HG03442 (cell line): ENCODE measurements around the gene OARD1.
A peak's percentile ranks its signal among the peaks of the same experiment; 100 is the strongest.
"Not testable (repeated sequence)": the region's sequence is repeated elsewhere in the genome, so short reads cannot be mapped to it uniquely, and the experiment has no call there.

Experiments used
- ATAC-seq: cut with Tn5 transposase; IDR thresholded peaks from one replicate; pipeline ENCODE4 v1.9.1; 2021; ENCODE audit warnings: mild to moderate bottlenecking, moderate library complexity; ENCODE audit not compliant: unreplicated experiment

OARD1 gene

DNA sequence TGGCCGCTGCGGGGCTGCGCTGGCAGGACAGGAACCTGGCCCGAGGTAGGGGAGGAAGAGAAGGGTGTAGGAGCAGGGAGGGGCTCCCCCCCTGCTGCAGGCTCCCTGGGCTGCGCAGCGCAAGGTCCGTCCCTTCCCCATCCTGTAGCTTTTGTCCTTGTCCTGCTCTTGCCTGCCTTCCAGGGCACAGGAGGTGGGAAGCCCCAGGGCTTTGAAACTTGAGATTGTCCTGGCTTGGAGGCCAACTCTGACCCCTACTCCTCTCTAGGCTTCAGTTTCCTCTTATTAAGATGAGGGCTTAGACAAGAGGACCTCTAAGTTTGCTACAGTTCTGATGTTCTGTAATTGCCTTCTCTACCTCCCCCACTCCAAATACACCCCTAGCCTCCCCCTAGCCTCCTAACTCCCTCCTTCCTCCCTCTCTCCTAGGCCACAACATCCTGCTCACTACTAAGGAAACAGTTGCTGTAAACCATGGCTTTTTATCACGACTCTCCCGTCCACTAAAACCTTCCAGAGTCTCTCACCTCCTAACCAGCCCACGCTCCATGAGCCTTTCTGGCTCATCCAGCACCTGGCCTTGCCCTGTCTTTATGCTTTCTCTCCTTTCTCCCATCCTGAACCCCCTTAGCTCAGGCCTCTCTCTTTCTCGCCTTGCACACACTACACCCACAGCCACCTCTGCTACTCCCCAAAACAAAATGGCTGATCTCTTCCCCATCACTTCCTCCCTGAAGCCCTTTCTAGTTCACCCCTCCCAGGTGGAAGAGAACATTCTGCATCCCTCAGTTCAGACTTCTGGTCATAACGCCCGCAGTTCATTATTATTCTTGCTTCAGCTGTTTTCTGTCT is 43.4 kb downstream of the OARD1 start:
- ATAC-seq: peak; percentile 15

DNA sequence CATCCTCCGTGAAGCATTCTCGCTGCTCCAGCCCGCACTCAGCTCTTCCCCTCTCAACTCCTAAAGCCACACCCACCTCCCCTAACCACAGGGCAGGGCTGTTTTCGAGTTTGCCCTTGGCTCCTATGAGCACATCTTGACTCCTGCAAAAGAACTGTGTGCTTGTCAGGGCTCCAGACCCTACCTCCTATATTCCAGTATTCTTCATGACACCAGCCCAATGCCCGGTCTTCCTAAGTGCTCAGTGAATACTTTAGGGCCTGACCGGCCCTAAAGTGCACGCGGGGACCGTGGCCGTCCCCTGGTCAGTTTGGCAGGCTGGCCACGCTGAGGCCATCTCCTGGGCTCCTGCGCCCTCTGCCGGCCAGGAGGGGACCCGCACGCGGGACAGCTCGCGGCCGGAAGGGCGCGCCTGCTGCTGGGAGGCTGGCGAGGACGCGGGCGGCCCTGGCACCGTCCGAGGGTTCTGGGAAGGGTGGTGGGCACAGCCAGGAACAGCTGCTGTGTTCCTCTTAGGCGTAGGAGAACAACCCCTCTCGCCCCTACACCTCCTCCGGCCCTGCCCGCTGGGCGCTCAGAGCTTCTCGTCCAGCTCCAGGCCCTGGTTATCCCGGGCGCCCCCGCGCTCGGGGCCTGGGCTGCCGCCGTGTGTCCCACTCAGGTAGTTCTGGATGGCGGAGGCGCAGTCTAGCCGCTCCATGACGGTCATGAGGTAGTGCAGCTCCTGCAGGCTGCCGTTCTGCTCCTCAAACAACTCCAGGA is 44.2 kb downstream of the OARD1 start:
- peak; percentile 81 for ATAC-seq

DNA sequence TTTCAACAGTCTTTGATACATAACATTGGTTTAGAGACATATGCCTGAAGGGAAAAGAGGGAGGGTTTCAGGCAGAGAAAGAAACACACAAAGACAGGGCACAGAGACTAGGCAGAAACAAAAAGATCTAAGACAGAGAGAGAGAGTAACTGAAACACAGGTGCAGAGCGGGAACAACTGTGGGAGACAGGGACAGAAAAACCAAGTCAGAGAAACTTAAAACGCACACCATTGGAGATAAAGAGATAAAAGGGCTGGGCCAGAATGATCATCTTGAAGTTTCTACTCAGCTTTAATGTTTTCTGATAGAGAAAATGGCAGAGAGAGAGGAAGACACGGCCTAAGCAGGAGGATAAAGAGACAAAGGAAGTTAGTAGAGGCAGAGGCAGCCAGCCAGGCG is 44.9 kb downstream of the OARD1 start:
- no peak for ATAC-seq

DNA sequence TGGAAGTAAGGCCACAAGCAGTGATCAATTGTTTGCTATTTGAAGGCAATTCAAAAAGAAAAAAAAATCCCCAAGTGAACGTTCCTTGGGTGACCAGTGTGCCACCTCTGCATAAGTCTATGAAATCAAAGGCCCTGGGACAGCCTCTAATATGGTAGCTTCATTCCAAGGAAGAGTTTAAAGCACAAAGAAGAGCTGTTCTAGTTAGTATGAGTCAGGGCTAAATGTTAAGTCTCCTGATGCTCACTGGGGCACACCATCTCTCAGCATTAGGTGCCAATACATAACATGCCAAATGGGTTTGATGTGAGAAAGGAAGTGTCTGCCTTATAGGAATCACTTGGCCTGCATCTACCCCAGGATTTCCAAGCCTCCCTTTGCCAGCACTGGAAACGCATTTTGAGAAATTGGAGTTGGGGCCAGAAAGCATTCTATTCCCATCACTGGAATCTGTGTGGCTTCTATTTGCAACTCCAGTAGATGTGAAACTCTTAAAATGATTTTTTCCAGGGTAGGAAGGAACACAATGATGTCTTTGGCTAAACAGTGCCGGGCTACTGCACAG is 46.1 kb downstream of the OARD1 start:
- no peak for ATAC-seq

DNA sequence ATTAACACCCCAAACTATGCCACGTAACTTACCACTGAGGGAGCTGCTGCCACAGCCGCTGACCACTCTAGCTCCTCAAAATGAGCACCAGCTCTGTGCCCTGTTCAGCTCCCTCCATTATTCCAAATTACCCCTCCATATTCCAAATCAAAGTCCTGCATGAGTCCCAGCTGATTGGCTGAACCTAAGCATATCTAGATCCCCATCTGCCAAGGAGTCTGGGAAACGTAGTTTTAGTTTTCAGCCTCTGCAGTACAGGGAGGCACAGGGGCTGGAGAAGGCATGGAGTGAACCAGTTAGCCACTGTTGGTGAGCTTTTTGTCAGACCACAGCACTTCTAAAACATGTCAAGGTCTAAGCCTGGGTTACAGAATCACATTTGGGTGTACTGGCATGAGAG is 49.0 kb downstream of the OARD1 start:
- no peak for ATAC-seq

DNA sequence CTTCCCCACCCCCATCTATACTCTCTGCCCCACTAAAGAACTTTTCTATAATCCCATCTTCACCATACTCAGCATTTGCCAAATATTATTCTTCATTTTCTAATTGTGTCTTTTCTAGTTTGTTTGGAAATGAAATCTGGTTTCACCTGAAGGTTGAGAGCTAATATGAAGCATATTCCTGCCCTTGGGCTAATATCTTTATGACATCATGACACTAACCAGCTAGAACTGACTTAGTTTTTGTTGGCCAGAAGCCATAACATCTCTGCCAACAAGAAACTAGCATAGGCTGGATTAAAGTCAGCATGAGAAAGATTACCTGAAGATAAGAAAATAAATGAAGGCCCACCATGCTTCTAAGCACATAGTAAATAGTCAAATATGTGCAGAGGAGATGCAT is 49.9 kb downstream of the OARD1 start:
- ATAC-seq: no peak

DNA sequence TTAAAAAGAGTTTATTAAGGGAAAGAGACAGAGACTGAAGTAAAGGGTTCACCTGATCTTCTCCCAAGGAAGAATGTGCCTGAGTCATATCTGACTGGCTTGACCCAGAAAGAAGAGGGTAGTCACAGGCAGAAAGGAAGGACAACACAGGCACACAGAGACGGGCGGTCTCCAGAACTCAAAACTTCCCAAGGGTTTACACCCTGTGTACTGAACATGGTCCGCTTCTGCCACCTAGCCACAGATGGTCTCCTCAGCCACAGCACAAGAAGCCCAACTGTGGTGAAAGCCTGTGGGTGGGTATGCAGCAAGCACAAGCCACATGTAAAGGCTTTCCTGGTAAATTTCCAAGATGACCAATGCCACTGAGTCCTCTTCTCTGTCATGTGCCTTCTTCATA is 50.3 kb downstream of the OARD1 start:
- no peak for ATAC-seq

DNA sequence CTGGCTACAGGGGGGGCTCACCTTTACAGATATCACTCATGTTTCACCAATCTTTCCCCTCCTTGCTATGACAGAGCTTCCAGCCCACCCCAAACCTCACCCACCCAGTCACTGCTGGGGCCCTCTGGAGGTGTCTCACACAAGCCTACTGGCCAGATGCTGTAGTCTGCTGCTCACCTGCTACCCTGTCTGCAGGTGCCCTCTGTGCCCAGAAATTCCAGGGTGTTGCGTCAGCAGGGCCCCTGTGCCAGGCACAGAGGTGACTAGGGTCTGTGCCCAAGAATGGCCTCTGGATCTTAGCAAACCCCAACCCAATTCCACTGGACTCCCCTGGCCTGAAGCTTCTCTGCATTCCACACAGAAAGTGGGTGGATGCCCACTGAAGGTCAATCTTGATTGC is 54.5 kb downstream of the OARD1 start:
- ATAC-seq: no peak

DNA sequence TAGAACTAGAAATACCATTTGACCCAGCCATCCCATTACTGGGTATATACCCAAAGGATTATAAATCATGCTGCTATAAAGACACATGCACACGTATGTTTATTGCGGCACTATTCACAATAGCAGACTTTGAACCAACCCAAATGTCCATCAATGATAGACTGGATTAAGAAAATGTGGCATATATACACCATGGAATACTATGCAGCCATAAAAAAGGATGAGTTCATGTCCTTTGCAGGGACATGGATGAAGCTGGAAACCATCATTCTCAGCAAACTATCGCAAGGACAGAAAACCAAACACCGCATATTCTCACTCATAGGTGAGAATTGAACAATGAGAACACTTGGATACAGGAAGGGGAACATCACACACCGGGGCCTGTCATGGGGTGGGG is 56.3 kb downstream of the OARD1 start:
- not testable (repeated sequence) for ATAC-seq

DNA sequence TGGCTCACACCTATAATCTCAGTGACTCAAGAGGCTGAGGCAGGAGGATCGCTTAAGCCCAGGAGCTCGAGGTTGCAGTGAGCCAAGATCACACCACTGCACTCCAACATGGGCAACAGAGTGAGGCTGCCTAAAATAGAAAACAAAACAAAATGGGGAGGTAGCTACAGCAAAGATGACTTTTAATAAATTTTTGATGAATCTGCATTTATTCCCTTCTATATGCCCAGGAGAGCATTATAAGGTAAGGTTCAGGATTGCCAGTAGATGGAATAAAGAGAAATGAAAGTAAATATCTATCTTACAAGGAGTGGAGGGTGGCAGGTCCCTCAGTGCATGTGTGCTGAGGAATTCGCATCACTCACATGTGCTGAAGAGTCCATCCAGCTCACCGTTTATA is 57.4 kb downstream of the OARD1 start:
- ATAC-seq: no peak
